Pancreas (tissue), 10 donors: ENCODE results near the gene ANKRD44. TPM values are rescaled to one million over a fixed set of nuclear protein-coding genes. Genes with fewer than 3 reads are reported as not detected.

ENCODE experiments used
- ATAC-seq, 4 donors: fragments of 200-7000 bp; cut with Tn5 transposase; one replicate each; pipeline versions ENCODE4 v1.8.0 to v1.9.1; 2020; ENCODE audit warnings: mild to moderate bottlenecking in 4 of 4, moderate library complexity in 4 of 4
- DNase-seq, 6 donors: peaks; one replicate each; pipeline ENCODE4 v3.0.0-alpha.2; 2020
- FAIRE-seq: peaks from 2 replicates; lab custom pipeline; 2012; peaks lifted over from hg19 to GRCh38; lab: Jason Lieb, UNC
- H3K27ac ChIP-seq, 4 donors: fragments of 200-600 bp; sonication (generic); 1 replicate in 3 of 4; 2 replicates in 1 of 4; pipeline versions ENCODE4 v1.5.0 to v1.8.0; 2020
- H3K27me3 ChIP-seq, 4 donors: fragments of 200-600 bp; one replicate each; pipeline ENCODE4 v1.8.0; 2021
- H3K36me3 ChIP-seq, 3 donors: fragments of 200-600 bp; sonication (generic) in 1 of 3; one replicate each; pipeline versions ENCODE4 v1.5.0 to v1.8.0; 2020 to 2021
- H3K4me1 ChIP-seq, 3 donors: fragments of 200-600 bp; one replicate each; pipeline ENCODE4 v1.8.0; 2021
- H3K4me3 ChIP-seq, 4 donors: fragments of 200-600 bp; sonication (generic) in 2 of 4; one replicate each; pipeline versions ENCODE4 v1.5.0 to v1.8.0; 2020 to 2021
- H3K9me3 ChIP-seq, 4 donors: fragments of 200-600 bp; one replicate each; pipeline ENCODE4 v1.8.0; 2021
- CTCF ChIP-seq, 4 donors: fragments of 200-600 bp; sonication (generic) in 3 of 4; IDR thresholded peaks; one replicate each; pipeline versions ENCODE4 v1.5.0 to v1.8.0; 2021; ENCODE audit warnings: antibody characterized with exemption in 4 of 4
- WGBS, 2 donors: extraction: QIAGEN DNeasy Blood & Tissue Kit; methylation state at CpG; one replicate each; pipeline ENCODE4 v1.1.7; 2013; 5-methylcytosine and 5-hydroxymethylcytosine counted together
- intact Hi-C, 3 donors: fragments of 100-400 bp; cut with DNase I; formaldehyde crosslinking; loops; one replicate each; pipeline versions ENCODE4 v1.11.1 to v1.14.2; 2022
- polyA plus RNA-seq, 2 donors: library from polyadenylated mRNA; stranded (reverse); fragments of 200-250 nt; gene quantifications; one replicate each; pipeline ENCODE4 v1.2.3, GENCODE V29; 2013
- total RNA-seq, 6 donors: library from RNA; stranded (reverse); fragmentation: NEBNext Ultra II Directional in 4 of 6; extraction: Animal tissue kit (Norgen Biotek cat#: 25700) in 4 of 6; gene quantifications; one replicate each; pipeline versions ENCODE4 v1.2.1 to v1.2.4, GENCODE V29; 2021 to 2023
- donor health status: healthy with polysubstance abuse.
- donor health status: DM: no; HTN: no; CAD: no; lungs with moderate emphysema.
- donor health status: DM: no; HTN: no; CAD: no.
- donor health status: control.
- donor health status: control.
- donor health status: Bipolar disorder and iron deficiency.
- donor health status: DM: yes; HTN: yes; CAD: no.
- donor health status: DM: no; HTN: no; CAD: no.
- donor health status: DM: no; HTN: no; CAD: no.
- donor health status: DM: yes; HTN: yes; CAD: no.

ANKRD44 gene
- total and polyA plus RNA-seq, 8 donors = 1.9 to 12.5 (median 7.7) TPM

- no peak overlapping the region for H3K4me3 ChIP-seq
- DNase-seq (no peak), ATAC-seq (no peak), FAIRE-seq (no peak)
- H3K36me3 ChIP-seq = no peaks in the 10 kb centered on the region
- no peaks in the 10 kb centered on the region for H3K27me3 ChIP-seq
- H3K4me1 ChIP-seq = peaks cover 8 to 25% (median 22%) of the 10 kb centered on the region in 3 donors
- no peaks in the 10 kb centered on the region for H3K9me3 ChIP-seq
- WGBS, 2 donors = 91 to 92% methylated on average over 3 of the region's 3 CpGs
- no peak for TF ChIP-seq CTCF (IDR thresholded peaks at IDR 0.05)
- no peak overlapping the region for H3K27ac ChIP-seq
- intact Hi-C loops = no loop called here
These were observed 342.8 kb downstream of the ANKRD44 start for GRCh38 chr2:196967775-196968174.

- intact Hi-C loops = no loop called here
- no peaks in the 10 kb centered on the region for H3K36me3 ChIP-seq
- H3K27ac ChIP-seq = peak overlapping the region in 1 of 4 donors; percentile 70
- TF ChIP-seq CTCF (IDR thresholded peaks at IDR 0.05) = no peak
- WGBS, 2 donors = 46 to 49% methylated on average over 7 of the region's 7 CpGs
- H3K27me3 ChIP-seq = no peaks in the 10 kb centered on the region
- no peak for FAIRE-seq
- DNase-seq = no peak
- peaks cover 8 to 25% (median 22%) of the 10 kb centered on the region in 3 donors for H3K4me1 ChIP-seq
- ATAC-seq = no peak
- no peaks in the 10 kb centered on the region for H3K9me3 ChIP-seq
- no peak overlapping the region for H3K4me3 ChIP-seq
These were observed 343.5 kb downstream of the ANKRD44 start for GRCh38 chr2:196967116-196967515.

GRCh38 chr2:196966061-196966460 is 344.5 kb downstream of the ANKRD44 start:
- FAIRE-seq (no peak), DNase-seq (no peak), ATAC-seq (no peak)
- H3K4me1 ChIP-seq = peaks cover 8 to 25% (median 22%) of the 10 kb centered on the region in 3 donors
- no peaks in the 10 kb centered on the region for H3K27me3 ChIP-seq
- H3K27ac ChIP-seq = peak overlapping the region in 2 of 4 donors; percentile 50 to 70
- intact Hi-C loops = no loop called here
- H3K9me3 ChIP-seq = no peaks in the 10 kb centered on the region
- no peaks in the 10 kb centered on the region for H3K36me3 ChIP-seq
- H3K4me3 ChIP-seq = no peak overlapping the region
- WGBS, 2 donors = 26 to 30% methylated on average over 3 of the region's 3 CpGs
- no peak for TF ChIP-seq CTCF (IDR thresholded peaks at IDR 0.05)

- 35% methylated on average over 4 of the region's 4 CpGs for WGBS, 2 donors
- TF ChIP-seq CTCF (IDR thresholded peaks at IDR 0.05) = no peak
- peak overlapping the region in 2 of 4 donors; percentile 50 to 70 for H3K27ac ChIP-seq
- DNase-seq (no peak), ATAC-seq (peak in 3 of 4 donors; percentile 7 to 27 (median 12)), FAIRE-seq (no peak)
- H3K4me3 ChIP-seq = no peak overlapping the region
- H3K36me3 ChIP-seq = no peaks in the 10 kb centered on the region
- no peaks in the 10 kb centered on the region for H3K27me3 ChIP-seq
- H3K9me3 ChIP-seq = no peaks in the 10 kb centered on the region
- intact Hi-C loops = no loop called here
- H3K4me1 ChIP-seq = peaks cover 8 to 25% (median 22%) of the 10 kb centered on the region in 3 donors
These were observed 344.9 kb downstream of the ANKRD44 start for GRCh38 chr2:196965651-196966050.

- Histone ChIP-seq H3K27me3 (no peaks in the 10 kb centered on the region), H3K27ac (peak overlapping the region in 3 of 4 donors; percentile 3 to 70 (median 56)), H3K4me1 (peaks cover 8 to 34% (median 22%) of the 10 kb centered on the region in 3 donors), H3K36me3 (no peaks in the 10 kb centered on the region), H3K9me3 (no peaks in the 10 kb centered on the region), H3K4me3 (peak overlapping the region in 1 of 4 donors; percentile 26)
- FAIRE-seq (no peak), ATAC-seq (peak; percentile 94 to 96 (median 94)), DNase-seq (peak; percentile 86 to 96 (median 95))
- TF ChIP-seq CTCF (IDR thresholded peaks at IDR 0.05) = no peak
- intact Hi-C loops = no loop called here
- 32 to 34% methylated on average over 1 of the region's 1 CpG for WGBS, 2 donors
These were observed 346.6 kb downstream of the ANKRD44 start for GRCh38 chr2:196963961-196964360.
